ENCODE measurements around the gene FNDC8. TPM values are rescaled to one million over a fixed set of nuclear protein-coding genes. Genes with fewer than 3 reads are reported as not detected.
A peak's percentile ranks its signal among the peaks of the same experiment; 100 is the strongest.

Gene FNDC8
- total and polyA plus RNA-seq, 2 of the 8 experiments (the other 6 are each of a cell fraction or from before 2014, with no cell fraction given): not detected

GRCh38 chr17:35088356-35088880 lies 33.0 kb upstream of the FNDC8 start:
- Histone ChIP-seq H4K5ac (ENCODE audit: insufficient read length, low read depth, low read length) (no peak overlapping the region), H4K20me1 (replicated peaks in 1 of 2; ENCODE audit: control insufficient read depth in 1 of 2, insufficient read depth in 2 of 2, low read length in 2 of 2) (no peaks in the 10 kb centered on the region), H3K4me1 (replicated peaks in 1 of 4; ENCODE audit: control insufficient read depth in 3 of 4, insufficient read depth in 4 of 4, low read length in 3 of 4) (peaks cover 6 to 23% (median 11%) of the 10 kb centered on the region in 4 experiments), H3K23ac (ENCODE audit: insufficient read length) (no peak overlapping the region), H3K79me1 (ENCODE audit: low read depth, low read length) (no peaks in the 10 kb centered on the region; the same call in 1 of the 2 replicates), H3K4ac (replicated peaks; ENCODE audit: insufficient read length, low read depth, low read length) (no peak overlapping the region), H2AK5ac (ENCODE audit: low read depth, low read length) (no peak overlapping the region), H3K23me2 (ENCODE audit: low read depth, low read length) (peaks cover 12% of the 10 kb centered on the region; the same call in 1 of the 2 replicates), H2AFZ (ENCODE audit: low read length) (peak overlapping the region; percentile 17; the same call in 1 of the 2 replicates), H3K36me3 (ENCODE audit: control insufficient read depth in 2 of 4, insufficient read depth in 4 of 4, low read length in 3 of 4) (no peaks in the 10 kb centered on the region), H3K27me3 (replicated peaks in 1 of 4; ENCODE audit: control insufficient read depth in 3 of 4, extremely low read depth in 1 of 4, insufficient read depth in 3 of 4, low read length in 3 of 4) (no peaks in the 10 kb centered on the region), H2BK120ac (replicated peaks; ENCODE audit: low read depth, low read length) (no peak overlapping the region), H3K9ac (replicated peaks in 1 of 4; ENCODE audit: extremely low read depth in 1 of 4, low read depth in 3 of 4, low read length in 3 of 4) (peak overlapping the region; percentile 8 to 57 (median 51); a peak in 6 of 7 replicates), H3K18ac (ENCODE audit: extremely low read depth, low read length) (peak overlapping the region; percentile 75), H3K79me2 (ENCODE audit: control insufficient read depth in 1 of 2, insufficient read depth in 2 of 2, low read length in 2 of 2) (peaks cover 0 to 2% of the 10 kb centered on the region in 2 experiments; a peak in 1 of 4 replicates), H3K56ac (replicated peaks; ENCODE audit: insufficient read length, low read depth, low read length) (no peak overlapping the region), H4K8ac (ENCODE audit: extremely low read depth, insufficient read depth, low read length) (peak overlapping the region; percentile 85; the same call in 1 of the 2 replicates), H3K4me2 (ENCODE audit: insufficient read depth in 1 of 2, low read depth in 2 of 2, low read length in 2 of 2) (peak overlapping the region; percentile 74 to 86), H3K9me3 (ENCODE audit: insufficient read depth in 2 of 2, low read depth in 1 of 2, low read length in 1 of 2) (no peaks in the 10 kb centered on the region), H3K27ac (ENCODE audit: low read depth, low read length) (no peak overlapping the region; the same call in 1 of the 2 replicates), H2BK20ac (ENCODE audit: low read length) (no peak overlapping the region), H2BK12ac (ENCODE audit: low read depth, low read length) (no peak overlapping the region), H2BK15ac (ENCODE audit: low read length) (no peak overlapping the region), H3K4me3 (ENCODE audit: extremely low read depth in 1 of 4, insufficient read depth in 2 of 4, low read depth in 3 of 4, low read length in 4 of 4) (peak overlapping the region; percentile 53 to 86 (median 76)), H2BK5ac (ENCODE audit: low read depth, low read length) (peak overlapping the region; percentile 60), H4K91ac (replicated peaks; ENCODE audit: insufficient read length, low read length) (no peak overlapping the region), H3K14ac (ENCODE audit: insufficient read length) (no peak overlapping the region)
- POLR2A ChIA-PET (ENCODE audit: partially characterized antibody): interaction anchor here (1.0 to 1.6 kb wide), 4 partner anchors 11 to 81 kb away, joined by 3 to 7 read pairs (median 4); partner anchors contain the start of gene RFFL
- CTCF ChIA-PET (ENCODE audit: partially characterized antibody): interaction anchor here (0.6 to 1.4 kb wide), 3 partner anchors 31 to 1151 kb away, joined by 3 to 4 read pairs (median 3); no protein-coding TSS in a partner anchor
- FAIRE-seq (no peak), DNase-seq (ENCODE audit: low read depth in 1 of 2, low spot score in 2 of 2) (no peak)
- 6% methylated on average over 26 of the region's 26 CpGs; no CpG with 5 or more reads in 1 of the 2 experiments for WGBS, 2 experiments (ENCODE audit: extremely low coverage in 1 of 2, insufficient coverage in 1 of 2, insufficient read length in 1 of 2, insufficient replicate concordance in 2 of 2, low coverage in 1 of 2, low lambda C conversion rate in 2 of 2, missing lambda C conversion rate in 1 of 2)
- no peak for TF ChIP-seq BACH1 (IDR thresholded peaks at IDR 0.05; ENCODE audit: low read length)
- no peak for TF ChIP-seq BRCA1 (IDR thresholded peaks at IDR 0.05; ENCODE audit: low read depth, low read length)
- no peak for TF ChIP-seq TAF7 (optimal IDR thresholded peaks at IDR 0.05; ENCODE audit: borderline replicate concordance, low read depth, low read length)
- TF ChIP-seq CBX8 (IDR thresholded peaks at IDR 0.05; ENCODE audit: borderline replicate concordance, low read depth, low read length): no peak
- no peak for TF ChIP-seq JUN (IDR thresholded peaks at IDR 0.05; ENCODE audit: low read depth, low read length)
- TF ChIP-seq USF2 (IDR thresholded peaks at IDR 0.05; ENCODE audit: low read length): no peak
- 0 out of 2 replicates have a peak, but pooled peaks have one; percentile 42 for TF ChIP-seq TAF1 (IDR thresholded peaks at IDR 0.05; ENCODE audit: low read depth, low read length)
- TF ChIP-seq CHD2 (IDR thresholded peaks at IDR 0.05; ENCODE audit: low read length): no peak
- TF ChIP-seq RBBP5 (IDR thresholded peaks at IDR 0.05; ENCODE audit: borderline replicate concordance, low read depth, low read length): no peak
- no peak for TF ChIP-seq ATF2 (IDR thresholded peaks at IDR 0.05; ENCODE audit: low read length)
